Stimulated activated CD4-positive, alpha-beta T cell treated with anti-CD3 and anti-CD28 coated beads, Interleukin-4, amount 100 ng/mL, for 4 hours (primary cell): Measurements from ENCODE around the gene CNNM2.

ENCODE experiments used
- DNase-seq, 2 experiments: peaks; one replicate each; pipeline ENCODE4 v3.0.0-alpha.2; 2020

CNNM2 gene

DNA sequence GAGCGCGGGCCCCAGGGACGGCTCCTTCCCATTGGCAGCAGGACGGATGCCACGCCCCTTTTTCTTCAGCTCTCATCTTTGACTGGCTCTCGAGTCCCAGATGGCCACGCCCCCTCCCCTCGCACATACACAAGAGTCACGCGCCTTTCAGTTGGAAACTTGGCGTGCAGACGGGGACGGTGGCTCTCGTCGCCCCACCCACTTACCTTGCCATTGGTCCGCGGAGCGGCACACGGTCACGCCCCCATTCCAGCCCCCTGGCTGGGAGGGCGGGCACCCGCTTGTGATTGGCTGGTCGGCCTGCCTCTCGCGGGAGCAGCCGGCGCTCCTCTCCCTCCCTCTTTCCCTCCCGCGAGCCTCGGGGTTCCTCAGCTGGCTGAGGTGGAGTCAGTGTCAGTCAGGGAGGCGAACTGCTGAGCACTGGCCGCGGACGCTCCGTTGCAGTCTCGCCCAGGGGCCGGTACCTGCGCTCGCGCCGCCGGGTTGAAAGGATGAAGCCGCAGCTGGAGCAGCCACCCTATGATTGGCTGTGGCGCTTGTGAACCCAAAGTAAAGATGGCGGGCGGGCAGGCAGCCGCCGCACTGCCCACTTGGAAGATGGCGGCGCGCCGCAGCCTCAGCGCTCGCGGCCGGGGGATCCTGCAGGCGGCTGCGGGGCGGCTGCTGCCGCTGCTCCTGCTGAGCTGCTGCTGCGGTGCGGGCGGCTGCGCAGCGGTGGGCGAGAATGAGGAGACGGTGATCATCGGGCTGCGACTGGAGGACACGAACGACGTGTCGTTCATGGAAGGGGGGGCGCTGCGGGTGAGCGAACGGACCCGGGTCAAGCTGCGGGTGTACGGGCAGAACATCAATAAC is at the start of gene CNNM2:
Gene CNNM2, plus strand, starts transcription at position 333 of the 855 bp plus-strand sequence. Its CDS starts 187 bp downstream, at position 520.
- peak; percentile 98 to 100 for DNase-seq

DNA sequence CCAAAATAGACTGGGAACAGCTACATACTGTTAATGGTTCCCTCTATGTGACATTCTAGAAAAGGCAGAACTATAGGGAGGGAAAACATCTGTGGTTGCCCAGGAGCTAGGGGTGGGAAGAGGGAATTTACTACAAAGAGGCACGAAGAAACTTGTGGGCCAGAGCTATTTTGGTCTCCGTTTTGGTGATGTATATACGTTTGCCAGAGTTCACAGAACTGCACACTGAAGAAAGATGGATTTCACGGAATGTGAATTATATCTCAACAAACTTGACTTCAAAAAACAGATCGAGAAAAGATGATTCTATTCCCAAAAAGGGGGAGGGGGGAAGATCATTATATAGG is 49.2 kb upstream of the CNNM2 start:
- DNase-seq = no peak

GRCh38 chr10:102869258-102870198 is 48.6 kb upstream of the CNNM2 start, which contains the start of gene AS3MT:
Gene AS3MT (plus strand): TSS chr10:102869470. CDS start chr10:102869593, 123 bp downstream.
- no peak for DNase-seq

GRCh38 chr10:102870221-102870620 is 47.9 kb upstream of the CNNM2 start:
- DNase-seq = no peak

DNA sequence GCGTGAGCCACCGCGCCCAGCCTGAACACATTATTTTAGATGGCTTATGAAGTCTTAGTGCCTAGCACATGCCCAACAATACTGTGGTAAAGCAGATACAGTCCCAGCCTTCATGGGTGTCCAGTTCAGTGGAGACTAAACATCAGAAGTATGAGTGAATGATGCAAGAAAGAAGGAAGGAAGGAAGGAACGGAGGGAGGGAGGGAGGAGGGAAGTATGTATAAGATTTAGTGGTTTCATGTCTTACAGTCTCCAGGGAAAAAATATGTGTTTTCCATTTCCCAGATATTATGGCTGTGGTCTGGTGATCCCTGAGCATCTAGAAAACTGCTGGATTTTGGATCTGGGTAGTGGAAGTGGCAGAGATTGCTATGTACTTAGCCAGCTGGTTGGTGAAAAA is 45.9 kb upstream of the CNNM2 start:
- no peak for DNase-seq

DNA sequence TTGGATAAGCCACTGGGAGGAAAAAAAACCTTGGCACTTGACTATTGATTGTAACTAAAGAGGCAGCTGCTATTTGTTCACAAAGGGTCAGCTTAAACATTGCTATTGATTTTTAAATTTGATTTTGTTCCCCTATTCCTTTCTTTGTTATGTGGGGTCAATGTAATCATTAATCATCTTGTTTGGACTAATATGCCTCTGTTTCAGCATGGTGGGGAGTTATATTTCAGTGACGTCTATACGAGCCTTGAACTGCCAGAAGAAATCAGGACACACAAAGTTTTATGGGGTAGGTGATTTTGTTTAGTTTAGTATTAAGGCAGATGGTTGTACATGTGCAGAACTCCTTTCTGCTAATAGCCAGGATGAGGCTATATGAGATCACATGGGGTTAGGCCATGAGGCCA is 41.3 kb upstream of the CNNM2 start:
- DNase-seq = no peak

- DNase-seq = no peak
Measured at GRCh38 chr10:102878629-102879028, 39.5 kb upstream of the CNNM2 start.

DNA sequence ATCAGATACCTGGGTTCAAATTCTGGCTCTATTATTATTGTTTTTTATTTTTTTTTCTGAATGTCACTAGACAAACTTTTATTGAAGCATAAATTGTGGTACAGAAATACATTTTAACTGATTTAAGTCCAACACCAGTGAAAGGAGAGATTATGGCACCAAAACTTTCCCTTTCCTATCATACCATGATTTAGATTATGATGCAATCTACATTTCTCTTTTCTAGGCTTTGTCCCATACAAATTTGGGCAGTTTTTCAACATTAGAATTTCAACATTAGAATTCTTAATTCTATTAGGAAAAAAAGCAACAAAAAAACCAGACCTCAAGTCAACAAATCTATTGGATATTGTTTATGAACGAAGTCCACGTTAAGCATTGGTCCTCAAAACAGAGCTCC is 37.8 kb upstream of the CNNM2 start:
- no peak for DNase-seq

- no peak for DNase-seq
Measured at GRCh38 chr10:102888048-102888447, 30.0 kb upstream of the CNNM2 start.

DNA sequence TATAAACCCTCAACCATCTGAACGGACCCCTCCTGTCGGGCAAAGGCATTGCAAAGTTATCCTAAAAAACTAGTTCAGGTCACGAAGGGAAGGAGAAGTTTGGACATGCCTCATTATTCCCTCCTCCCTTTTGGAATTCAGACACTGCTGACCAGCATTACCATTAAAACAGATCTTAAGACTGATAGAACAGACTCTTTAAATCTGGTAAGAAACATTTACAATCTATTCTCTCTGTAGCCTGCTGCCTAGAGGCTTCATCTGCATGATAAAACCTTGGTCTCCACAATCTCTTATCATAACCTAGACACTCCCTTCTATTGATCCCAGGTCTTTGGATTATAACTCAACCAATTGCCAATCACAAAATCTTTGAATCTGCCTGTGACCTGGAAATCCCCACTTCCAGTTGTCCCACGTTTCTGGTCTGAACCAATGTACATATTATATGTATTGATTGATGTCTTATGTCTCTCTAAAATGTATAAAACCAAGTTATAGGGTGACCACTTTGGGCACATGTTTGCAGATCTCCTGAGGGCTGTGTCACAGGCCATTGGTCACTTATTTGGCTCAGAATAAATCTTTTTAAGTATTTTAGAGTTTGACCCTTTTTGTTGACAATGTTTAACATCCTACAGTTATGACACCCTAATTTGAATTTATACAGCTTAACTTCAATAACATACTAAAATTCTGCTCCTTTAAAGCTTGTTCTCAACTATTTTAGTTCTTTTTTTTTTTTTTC is 23.5 kb upstream of the CNNM2 start:
- DNase-seq = no peak

DNA sequence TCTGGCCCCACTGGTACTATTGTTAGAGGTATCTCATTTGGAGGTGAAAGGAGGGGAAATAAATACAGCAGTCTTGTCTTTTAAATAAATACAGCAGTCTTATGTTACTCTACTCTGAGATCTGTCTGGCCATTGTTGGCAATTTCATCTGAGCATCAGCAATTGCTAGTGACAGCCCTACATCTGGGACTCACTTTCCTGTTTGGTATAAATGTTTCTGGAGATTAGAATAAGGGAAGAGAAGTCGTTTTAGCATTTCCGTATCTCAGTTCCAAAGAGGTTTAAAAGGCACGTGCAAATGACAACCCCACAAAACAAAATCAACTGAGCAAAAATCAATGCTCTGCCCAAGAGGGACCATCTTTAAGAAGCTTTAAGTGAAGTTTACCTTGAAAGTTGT is 18.1 kb upstream of the CNNM2 start:
- DNase-seq = no peak

DNA sequence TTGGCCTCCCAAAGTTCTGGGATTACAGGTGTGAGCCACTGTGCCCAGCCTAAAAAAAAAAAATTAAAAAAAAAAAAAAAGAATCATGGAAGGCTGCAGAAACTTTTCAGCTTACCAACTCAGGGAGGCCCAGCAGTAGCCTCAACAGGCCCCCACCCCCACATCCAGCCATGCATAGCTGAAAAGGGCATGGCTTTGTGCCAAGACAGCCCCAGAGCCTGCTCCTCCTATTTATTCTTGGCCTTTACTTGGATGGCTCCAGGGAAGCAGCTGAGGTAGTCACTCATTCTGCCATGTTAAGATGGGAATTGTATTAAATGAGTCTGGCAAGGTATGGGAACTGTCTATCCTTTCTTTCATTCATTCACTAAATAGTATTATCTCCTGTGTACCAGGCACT is 13.7 kb upstream of the CNNM2 start:
- no peak for DNase-seq

GRCh38 chr10:102906507-102906906 is 11.6 kb upstream of the CNNM2 start:
- DNase-seq = no peak

- no peak for DNase-seq
Measured at GRCh38 chr10:102914781-102915180, 3.3 kb upstream of the CNNM2 start.

GRCh38 chr10:102916173-102916572 is 1.9 kb upstream of the CNNM2 start:
- DNase-seq = no peak

DNA sequence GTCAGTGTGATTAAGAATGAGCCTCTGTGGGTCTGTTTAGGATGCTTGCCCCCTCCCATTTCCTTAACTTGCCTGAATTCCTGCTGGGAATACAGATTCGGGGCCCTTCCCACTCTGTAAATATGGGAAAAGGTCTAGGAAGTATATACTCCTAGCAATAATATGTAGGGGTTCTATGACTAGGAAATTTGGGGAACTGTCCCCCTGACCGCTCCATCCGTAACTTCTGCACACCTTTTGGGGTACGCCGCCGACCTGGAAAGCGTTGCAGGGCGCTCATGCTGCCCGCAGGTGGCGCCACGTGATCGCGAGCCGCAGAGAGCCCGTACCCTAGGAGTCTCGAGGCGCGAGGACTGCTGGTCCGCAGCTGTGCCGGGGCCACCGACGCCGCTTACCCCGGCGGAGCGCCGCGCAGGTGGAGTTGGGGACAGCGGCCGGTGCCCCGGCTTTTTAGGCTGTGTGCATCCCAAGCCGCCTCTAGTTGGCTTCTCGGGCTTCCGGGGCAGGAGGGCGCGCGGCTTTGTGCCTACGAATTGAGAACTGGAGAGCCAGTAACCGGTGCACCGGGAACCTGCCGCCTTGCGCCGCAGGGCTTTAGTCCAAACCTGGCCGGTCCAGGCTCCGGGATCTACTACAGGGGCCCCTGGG is 656 bp upstream of the CNNM2 start:
- DNase-seq = peak; percentile 76 to 79

- DNase-seq = peak; percentile 5 to 23
Measured at GRCh38 chr10:102918817-102919245, 737 bp downstream of the CNNM2 start.

DNA sequence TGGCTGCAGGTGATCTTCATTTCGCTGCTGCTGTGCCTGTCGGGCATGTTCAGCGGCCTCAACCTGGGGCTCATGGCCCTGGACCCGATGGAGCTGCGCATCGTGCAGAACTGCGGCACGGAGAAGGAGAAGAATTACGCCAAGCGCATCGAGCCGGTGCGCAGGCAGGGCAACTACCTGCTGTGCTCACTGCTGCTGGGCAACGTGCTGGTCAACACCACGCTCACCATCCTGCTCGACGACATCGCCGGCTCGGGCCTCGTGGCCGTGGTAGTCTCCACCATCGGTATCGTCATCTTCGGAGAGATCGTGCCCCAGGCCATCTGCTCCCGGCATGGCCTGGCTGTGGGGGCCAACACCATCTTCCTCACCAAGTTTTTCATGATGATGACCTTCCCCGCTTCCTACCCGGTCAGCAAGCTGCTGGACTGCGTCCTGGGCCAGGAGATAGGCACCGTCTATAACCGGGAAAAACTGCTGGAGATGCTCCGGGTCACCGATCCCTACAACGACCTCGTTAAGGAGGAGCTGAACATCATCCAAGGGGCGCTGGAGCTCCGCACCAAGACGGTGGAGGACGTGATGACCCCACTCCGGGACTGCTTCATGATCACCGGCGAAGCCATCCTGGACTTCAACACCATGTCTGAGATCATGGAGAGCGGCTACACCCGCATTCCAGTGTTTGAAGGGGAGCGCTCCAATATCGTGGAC is 1.3 kb downstream of the CNNM2 start:
- DNase-seq = no peak

DNA sequence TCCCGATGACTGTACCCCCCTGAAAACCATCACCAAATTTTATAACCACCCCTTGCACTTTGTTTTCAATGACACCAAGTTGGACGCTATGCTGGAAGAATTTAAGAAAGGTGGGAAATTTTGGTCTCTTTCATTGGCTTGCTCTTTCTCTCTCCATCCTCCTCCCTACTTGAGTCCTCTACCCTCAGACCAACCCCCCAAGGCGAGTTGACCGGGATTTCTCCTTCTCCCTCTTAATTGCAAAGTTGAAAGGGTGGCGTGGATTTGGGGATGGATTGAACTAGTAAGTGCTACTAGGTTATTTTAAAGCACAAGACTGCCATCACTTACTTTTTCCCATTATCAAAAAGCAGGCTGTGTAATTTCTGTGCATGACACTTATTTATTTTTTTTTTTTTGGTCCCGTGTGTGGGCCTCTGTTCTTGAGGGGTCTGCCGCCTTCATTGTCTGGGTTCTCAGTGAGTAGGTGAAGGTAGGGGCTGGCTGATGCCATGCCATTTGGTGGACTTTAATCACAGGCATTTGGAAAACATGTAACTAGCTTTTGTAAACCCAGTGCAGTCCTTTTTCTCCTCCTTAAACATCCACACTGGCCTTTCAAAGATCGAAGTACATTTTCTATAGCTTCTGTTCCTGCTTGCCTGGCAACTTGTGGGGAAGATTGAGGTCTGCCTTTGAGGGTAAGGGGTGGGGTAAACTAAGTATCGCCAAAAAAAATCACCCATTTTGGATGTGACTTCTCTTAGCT is 2.1 kb downstream of the CNNM2 start:
- DNase-seq = no peak

GRCh38 chr10:102923601-102924000 is 5.5 kb downstream of the CNNM2 start:
- no peak for DNase-seq

GRCh38 chr10:102926842-102927241 is 8.7 kb downstream of the CNNM2 start:
- no peak for DNase-seq
